GM06990 (cell line): ENCODE data around the gene CYBC1.

Source experiments
- DNase-seq: peaks from one replicate; pipeline ENCODE4 v3.0.0-alpha.2; 2011; ENCODE audit not compliant: insufficient read length; ENCODE audit errors: extremely low read depth
- H3K27me3 ChIP-seq: replicated peaks from 2 replicates; pipeline ENCODE4 v1.6.0; 2011; ENCODE audit warnings: low read length; ENCODE audit not compliant: control insufficient read depth, insufficient read depth
- H3K36me3 ChIP-seq: 2 replicates; pipeline ENCODE4 v1.5.1; 2011; ENCODE audit warnings: low read length; ENCODE audit not compliant: control insufficient read depth, insufficient read depth
- H3K4me3 ChIP-seq: replicated peaks from 2 replicates; pipeline ENCODE4 v1.5.1; 2011; ENCODE audit warnings: low read depth, mild to moderate bottlenecking, control low read depth, low read length
- CTCF ChIP-seq: IDR thresholded peaks from 2 replicates; pipeline ENCODE4 v1.5.1; 2011; ENCODE audit warnings: low read length, control low read depth, mild to moderate bottlenecking, inconsistent platforms; ENCODE audit not compliant: insufficient read depth, poor library complexity, severe bottlenecking

CYBC1 gene

GRCh38 chr17:82483836-82484235 is 33.3 kb upstream of the CYBC1 start:
- H3K4me3 ChIP-seq, result no peak overlapping the region
- TF ChIP-seq CTCF, result no peak
- no peaks in the 10 kb centered on the region for H3K27me3 ChIP-seq
- peaks cover 43% of the 10 kb centered on the region for H3K36me3 ChIP-seq
- no peak for DNase-seq

- TF ChIP-seq CTCF, result no peak
- no peak overlapping the region for H3K4me3 ChIP-seq
- H3K36me3 ChIP-seq, result peaks cover 49% of the 10 kb centered on the region
- H3K27me3 ChIP-seq, result no peaks in the 10 kb centered on the region
- DNase-seq, result no peak
Observed at GRCh38 chr17:82483204-82483660, 32.7 kb upstream of the CYBC1 start.

GRCh38 chr17:82480318-82480717 is 29.8 kb upstream of the CYBC1 start:
- H3K36me3 ChIP-seq, result peaks cover 42% of the 10 kb centered on the region
- TF ChIP-seq CTCF, result no peak
- no peak for DNase-seq
- H3K27me3 ChIP-seq, result no peaks in the 10 kb centered on the region
- H3K4me3 ChIP-seq, result no peak overlapping the region

- no peak for TF ChIP-seq CTCF
- no peak for DNase-seq
- Histone ChIP-seq H3K36me3 (peaks cover 41% of the 10 kb centered on the region), H3K27me3 (no peaks in the 10 kb centered on the region), H3K4me3 (no peak overlapping the region)
Observed at GRCh38 chr17:82479602-82480001, 29.1 kb upstream of the CYBC1 start.

GRCh38 chr17:82477934-82478333 is 27.4 kb upstream of the CYBC1 start:
- Histone ChIP-seq H3K4me3 (no peak overlapping the region), H3K36me3 (peaks cover 33% of the 10 kb centered on the region), H3K27me3 (no peaks in the 10 kb centered on the region)
- DNase-seq, result no peak
- TF ChIP-seq CTCF, result no peak

GRCh38 chr17:82475458-82475857 is 24.9 kb upstream of the CYBC1 start:
- Histone ChIP-seq H3K27me3 (no peaks in the 10 kb centered on the region), H3K4me3 (no peak overlapping the region), H3K36me3 (peaks cover 27% of the 10 kb centered on the region)
- no peak for TF ChIP-seq CTCF
- no peak for DNase-seq
